HG02970 (cell line): ENCODE results near the gene PPP2R5D.
"Not testable (repeated sequence)": the region's sequence is repeated elsewhere in the genome, so short reads cannot be mapped to it uniquely, and the experiment has no call there.

Source experiments
- ATAC-seq: cut with Tn5 transposase; IDR thresholded peaks from one replicate; pipeline ENCODE4 v1.9.1; 2021; ENCODE audit warnings: mild to moderate bottlenecking, moderate library complexity, moderate number of reproducible peaks; ENCODE audit not compliant: unreplicated experiment, low FRiP score

PPP2R5D gene

GRCh38 chr6:43021270-43022047 lies 37.1 kb downstream of the PPP2R5D start, which contains the start of gene RRP36:
Gene RRP36 (plus strand): TSS chr6:43021623. CDS start chr6:43021655, 32 bp downstream.
- ATAC-seq, result no peak

DNA sequence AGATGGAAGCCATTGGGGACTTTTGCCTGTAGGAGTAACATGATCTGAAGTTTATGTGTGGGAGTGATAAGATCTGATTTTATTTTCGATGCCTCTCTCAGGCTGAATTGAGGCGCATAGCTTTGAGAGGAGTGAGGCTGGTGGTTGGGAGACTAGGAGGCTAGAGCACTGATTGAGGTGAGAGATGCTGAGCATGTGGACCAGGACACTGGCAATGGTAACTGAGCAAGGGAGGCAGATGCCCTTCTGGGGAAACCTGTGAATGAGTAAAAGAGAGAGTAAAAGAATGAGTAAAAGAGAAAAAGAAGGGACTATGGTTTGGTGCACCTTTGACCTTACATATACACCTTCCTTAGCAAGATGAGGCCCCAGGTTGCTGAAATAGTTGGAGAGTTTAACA lies 40.1 kb downstream of the PPP2R5D start:
- no peak for ATAC-seq

DNA sequence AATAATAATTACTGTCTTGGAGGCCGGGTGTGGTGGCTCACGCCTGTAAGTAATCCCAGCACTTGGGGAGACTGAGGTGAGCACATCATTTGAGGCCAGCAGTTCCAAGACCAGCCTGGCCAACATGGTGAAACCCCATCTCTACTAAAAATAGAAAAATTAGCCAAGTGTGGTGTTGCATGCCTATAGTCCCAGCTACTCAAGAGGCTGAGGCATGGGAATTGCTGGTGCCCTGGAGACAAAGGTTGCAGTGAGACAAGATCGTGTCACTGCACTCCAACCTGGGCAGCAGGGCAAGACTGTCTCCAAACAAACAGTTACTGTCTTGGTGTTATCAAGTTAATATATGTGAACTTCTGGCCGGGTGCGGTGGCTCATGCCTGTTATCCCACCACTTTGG lies 42.0 kb downstream of the PPP2R5D start:
- ATAC-seq, result no peak

DNA sequence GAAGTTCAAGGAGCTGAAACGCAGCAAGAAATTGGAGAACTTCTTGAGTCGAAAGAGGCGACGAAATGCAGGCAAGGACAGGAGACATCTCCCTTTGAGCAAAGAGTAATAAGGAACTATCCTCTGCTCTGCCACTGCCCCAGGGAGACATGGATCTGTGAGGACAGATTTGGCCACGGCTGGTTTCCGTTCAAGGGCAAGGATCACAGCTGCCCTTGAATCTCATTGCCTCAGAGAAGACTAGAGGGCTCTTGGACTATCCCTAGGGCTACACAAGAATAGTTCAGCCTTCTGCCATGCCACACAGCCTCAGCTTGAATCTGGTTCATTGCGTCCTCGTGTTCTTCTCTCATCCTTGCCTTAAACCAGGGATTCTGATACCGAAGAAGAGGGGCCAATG lies 44.8 kb downstream of the PPP2R5D start:
- no peak for ATAC-seq

DNA sequence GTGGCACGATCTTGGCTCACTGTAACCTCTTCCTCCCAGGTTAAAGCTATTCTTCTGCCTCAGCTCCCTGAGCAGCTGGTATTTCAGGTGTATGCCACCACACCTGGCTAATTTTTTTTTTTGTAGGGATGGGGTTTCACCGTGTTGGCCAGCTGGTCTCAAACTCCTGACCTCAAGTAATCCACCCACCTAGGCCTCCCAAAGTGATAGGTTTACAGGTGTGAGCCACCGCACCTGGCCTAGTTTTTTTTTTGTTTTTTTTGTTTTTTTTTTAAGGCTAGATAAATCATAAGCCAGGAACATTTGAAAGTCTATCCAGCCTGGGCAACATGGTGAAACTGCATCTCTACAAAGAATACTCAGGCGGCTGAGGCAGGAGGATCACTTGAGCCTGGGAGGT lies 48.0 kb downstream of the PPP2R5D start:
- no peak for ATAC-seq

- ATAC-seq, result no peak
These were observed 49.3 kb downstream of the PPP2R5D start for GRCh38 chr6:43033496-43034189.

DNA sequence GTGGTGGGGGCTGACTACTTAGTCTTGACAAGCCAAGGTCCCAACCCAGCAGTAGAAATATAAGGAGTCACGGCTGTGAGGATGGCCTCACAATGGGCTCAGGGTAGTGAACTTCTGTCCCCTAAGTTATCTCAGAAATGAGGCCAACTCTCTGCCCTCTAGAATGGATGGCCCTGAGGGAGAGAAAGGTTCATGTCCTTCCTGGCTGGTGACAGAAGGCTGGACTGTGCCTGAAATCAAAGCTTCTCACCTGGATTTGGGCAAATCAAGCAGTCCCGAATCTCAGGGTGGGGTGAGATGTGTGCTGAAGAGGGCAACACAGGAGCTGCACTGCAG lies 49.8 kb downstream of the PPP2R5D start:
- no peak for ATAC-seq

DNA sequence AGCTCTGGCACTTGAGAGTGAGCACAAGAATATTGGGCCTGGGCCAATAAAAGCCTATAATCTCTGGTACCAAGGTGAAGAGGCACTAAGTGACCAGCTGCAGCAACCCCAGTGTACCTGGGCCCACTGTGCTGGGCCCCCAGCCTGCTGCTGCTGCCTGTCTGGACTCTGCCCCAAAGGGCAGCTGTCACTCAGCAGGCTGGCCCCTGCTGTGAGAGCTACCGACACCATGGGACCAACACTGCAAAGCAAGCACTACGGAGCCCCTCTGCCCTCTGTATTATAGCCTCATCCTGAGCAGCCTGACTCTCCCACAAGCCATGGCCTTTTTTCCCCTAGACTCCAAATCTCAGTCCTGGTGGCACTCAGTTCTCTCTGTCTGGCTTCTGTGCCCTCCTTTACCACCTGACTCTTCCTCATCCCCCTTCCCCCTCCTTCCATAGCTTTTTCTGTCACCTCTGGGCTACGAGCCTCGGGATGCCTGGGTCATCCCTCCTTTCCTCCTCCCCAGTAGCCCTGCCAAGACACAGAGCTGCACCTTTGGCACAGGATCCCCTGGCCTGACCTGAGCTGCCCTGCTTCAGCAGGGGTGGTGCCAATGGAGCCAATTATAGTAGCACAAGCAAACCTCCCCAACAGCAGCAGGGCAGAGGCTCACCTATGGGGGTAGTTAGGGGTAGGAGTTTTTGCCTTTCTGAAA lies 51.3 kb downstream of the PPP2R5D start:
- ATAC-seq, result no peak

DNA sequence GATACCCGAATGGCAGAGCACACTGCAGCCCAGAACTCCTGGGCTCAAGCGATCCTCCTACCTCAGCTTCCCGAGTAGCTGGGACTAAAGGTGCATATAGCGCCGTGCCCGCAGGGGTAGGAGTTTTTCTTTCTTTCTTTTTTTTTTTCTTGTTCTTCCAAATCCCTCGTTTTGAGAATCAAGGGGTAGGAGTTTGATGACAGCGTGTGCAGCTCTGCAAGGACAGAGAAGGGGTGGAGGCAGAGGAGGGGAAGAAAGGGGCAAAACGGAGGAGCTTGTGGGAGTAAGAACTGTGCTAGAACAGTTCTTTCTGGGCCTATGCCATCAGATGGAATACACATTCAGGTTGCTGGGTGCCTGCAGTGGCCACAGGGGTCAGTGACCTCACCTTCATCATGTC lies 52.3 kb downstream of the PPP2R5D start:
- no peak for ATAC-seq

DNA sequence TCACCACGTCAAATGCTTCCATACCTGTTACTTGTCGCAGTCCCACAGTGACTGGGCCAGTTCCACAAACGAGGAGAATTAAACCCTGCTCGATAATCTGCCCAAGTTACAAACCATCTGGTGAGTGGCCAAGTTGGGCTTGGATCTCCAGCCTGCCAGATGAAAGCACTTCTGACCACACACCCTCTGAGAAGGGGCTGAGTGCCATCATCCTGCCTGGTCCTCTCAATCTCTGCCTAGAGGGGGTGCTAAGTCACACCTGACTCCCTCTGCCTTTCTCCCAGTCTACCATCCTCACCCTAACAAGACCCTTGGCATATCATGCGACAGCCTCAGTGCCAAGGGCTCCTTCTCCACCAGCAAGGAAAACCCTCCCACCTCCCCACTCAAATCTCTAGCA lies 52.8 kb downstream of the PPP2R5D start:
- no peak for ATAC-seq

- ATAC-seq, result no peak
These were observed 53.3 kb downstream of the PPP2R5D start for GRCh38 chr6:43037706-43038105.

- ATAC-seq, result no peak
These were observed 54.4 kb downstream of the PPP2R5D start for GRCh38 chr6:43038727-43039126.

DNA sequence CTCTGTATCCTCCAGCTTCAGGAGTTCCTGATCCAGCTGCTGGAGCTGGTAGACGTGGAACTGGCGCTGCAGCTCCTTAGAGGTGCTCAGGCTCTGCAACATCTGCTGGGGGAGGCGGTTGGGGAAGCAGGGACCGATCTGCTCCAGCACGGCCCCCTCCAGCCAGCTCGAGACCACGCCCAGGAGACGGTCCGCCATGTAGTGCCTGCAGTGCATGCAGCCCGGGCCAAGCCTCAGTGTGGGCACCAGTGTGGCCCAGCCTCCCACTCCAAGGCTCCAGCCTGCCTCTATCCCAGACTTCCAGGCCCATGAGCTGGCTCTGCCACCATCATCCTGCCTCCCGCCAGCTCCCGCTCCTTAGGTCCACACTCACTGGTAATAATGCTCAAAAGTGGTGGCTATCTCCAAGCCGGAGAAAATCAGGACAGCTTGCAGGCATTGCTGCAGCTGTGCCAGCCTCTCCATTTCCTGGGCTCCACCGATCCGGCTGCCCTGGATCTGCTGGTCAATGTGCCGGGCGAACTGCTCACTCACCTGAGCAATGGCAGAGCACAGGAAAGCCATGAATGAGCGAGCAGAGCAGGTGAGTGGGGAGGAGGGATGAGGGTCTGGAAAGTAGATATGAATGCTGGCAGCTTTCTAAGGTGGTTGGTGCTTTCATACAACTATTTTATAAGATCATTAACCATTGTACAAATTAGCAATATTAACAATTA lies 56.3 kb downstream of the PPP2R5D start:
- ATAC-seq, result no peak

- not testable (repeated sequence) for ATAC-seq
These were observed 57.1 kb downstream of the PPP2R5D start for GRCh38 chr6:43041475-43041874.

- no peak for ATAC-seq
These were observed 58.9 kb downstream of the PPP2R5D start for GRCh38 chr6:43043310-43043709.

GRCh38 chr6:43045371-43045930 lies 61.1 kb downstream of the PPP2R5D start:
- no peak for ATAC-seq

DNA sequence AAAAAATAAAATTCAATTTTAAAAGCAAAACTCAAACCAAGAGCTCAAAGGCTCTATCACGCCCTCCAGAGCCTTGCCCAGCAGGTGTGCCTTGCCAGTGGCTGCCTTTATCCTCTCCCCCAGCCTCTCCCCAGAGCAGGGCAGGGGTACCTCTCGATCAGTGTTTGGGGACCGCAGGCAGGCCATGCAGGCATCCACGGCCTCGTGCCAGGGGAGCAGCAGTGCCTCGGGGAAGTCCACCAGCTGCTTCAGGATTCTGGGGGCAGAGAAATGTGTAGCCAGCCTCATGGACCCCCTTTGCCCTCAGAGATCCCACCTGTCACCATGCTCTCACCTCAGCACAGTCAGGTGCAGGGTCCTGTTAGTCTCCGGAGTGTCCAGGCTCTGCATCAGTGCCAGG lies 63.6 kb downstream of the PPP2R5D start:
- ATAC-seq, result no peak

DNA sequence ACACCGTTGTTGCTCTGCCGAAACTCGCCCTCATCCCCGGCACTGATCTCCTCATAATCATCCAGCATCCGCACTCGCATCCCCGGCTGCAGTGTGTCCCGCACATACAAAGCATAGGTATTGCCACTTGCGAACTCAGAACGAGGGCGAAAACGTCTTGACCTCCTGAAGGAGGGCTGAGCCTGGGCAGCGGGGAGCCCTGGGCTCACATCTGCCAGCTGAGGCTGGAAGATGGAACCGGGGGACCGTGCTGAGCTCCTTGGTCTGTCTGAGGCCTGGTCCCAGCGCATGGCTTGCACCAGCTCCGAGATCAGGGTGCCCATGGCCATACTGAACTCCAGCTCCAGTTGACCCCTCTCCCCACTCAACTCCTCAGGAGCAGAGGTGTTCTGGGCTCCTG lies 66.6 kb downstream of the PPP2R5D start:
- ATAC-seq, result no peak

- no peak for ATAC-seq
These were observed 68.0 kb downstream of the PPP2R5D start for GRCh38 chr6:43052225-43052841.
